Activated CD4-positive, alpha-beta T cell treated with anti-CD3 and anti-CD28 coated beads for 36 hours (primary cell): ENCODE data around the gene FEN1. TPM values are rescaled to one million over a fixed set of nuclear protein-coding genes. Genes with fewer than 3 reads are reported as not detected.

Experiments used
- ATAC-seq: fragments of 200-7000 bp; cut with Tn5 transposase; one replicate; pipeline ENCODE4 v1.10.0; 2021; ENCODE audit warnings: mild to moderate bottlenecking, moderate library complexity
- CTCF ChIA-PET: fragments of 350-600 bp; sonication (Branson Sonifier 250); formaldehyde crosslinking; loops from one replicate; lab custom pipeline; 2021; ENCODE audit warnings: antibody characterized with exemption; lab: Charles Lee
- POLR2A ChIA-PET: fragments of 350-600 bp; sonication (Branson Sonifier 250); formaldehyde crosslinking; loops from one replicate; lab custom pipeline; 2021; ENCODE audit warnings: antibody characterized with exemption, inconsistent platforms; lab: Charles Lee
- DNase-seq: peaks from one replicate; pipeline ENCODE4 v3.0.0-alpha.2; 2020
- H3K27ac Mint-ChIP-seq: one replicate; pipeline ENCODE4 v1.8.0; 2021; ENCODE audit warnings: mixed read lengths
- H3K27me3 Mint-ChIP-seq: one replicate; pipeline ENCODE4 v1.8.0; 2021; ENCODE audit warnings: mixed read lengths
- H3K36me3 Mint-ChIP-seq: one replicate; pipeline ENCODE4 v1.8.0; 2021; ENCODE audit warnings: low read depth, mixed read lengths
- H3K4me1 Mint-ChIP-seq: one replicate; pipeline ENCODE4 v1.8.0; 2021; ENCODE audit warnings: mixed read lengths
- H3K4me3 Mint-ChIP-seq: one replicate; pipeline ENCODE4 v1.8.0; 2021; ENCODE audit warnings: mild to moderate bottlenecking, moderate library complexity, mixed read lengths
- H3K9me3 Mint-ChIP-seq: one replicate; pipeline ENCODE4 v1.8.0; 2021; ENCODE audit warnings: low read depth, mixed read lengths
- intact Hi-C, 2 experiments: fragments of 100-400 bp; cut with DNase I in 1 of 2; cut with micrococcal nuclease in 1 of 2; formaldehyde crosslinking; loops; one replicate each; pipeline versions ENCODE4 v1.14.2 to v1.15.1; 2022 to 2024; cut with DNase I, micrococcal nuclease
- total RNA-seq, 2 experiments: library from RNA; stranded (reverse); gene quantifications; one replicate each; pipeline ENCODE4 v1.2.3, GENCODE V29; 2021

FEN1 gene, protein sequence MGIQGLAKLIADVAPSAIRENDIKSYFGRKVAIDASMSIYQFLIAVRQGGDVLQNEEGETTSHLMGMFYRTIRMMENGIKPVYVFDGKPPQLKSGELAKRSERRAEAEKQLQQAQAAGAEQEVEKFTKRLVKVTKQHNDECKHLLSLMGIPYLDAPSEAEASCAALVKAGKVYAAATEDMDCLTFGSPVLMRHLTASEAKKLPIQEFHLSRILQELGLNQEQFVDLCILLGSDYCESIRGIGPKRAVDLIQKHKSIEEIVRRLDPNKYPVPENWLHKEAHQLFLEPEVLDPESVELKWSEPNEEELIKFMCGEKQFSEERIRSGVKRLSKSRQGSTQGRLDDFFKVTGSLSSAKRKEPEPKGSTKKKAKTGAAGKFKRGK
- 100 to 1,000 TPM in 1 of 2 experiments, 10 to 100 TPM in 1; 70.0 to 108 TPM for total RNA-seq

DNA sequence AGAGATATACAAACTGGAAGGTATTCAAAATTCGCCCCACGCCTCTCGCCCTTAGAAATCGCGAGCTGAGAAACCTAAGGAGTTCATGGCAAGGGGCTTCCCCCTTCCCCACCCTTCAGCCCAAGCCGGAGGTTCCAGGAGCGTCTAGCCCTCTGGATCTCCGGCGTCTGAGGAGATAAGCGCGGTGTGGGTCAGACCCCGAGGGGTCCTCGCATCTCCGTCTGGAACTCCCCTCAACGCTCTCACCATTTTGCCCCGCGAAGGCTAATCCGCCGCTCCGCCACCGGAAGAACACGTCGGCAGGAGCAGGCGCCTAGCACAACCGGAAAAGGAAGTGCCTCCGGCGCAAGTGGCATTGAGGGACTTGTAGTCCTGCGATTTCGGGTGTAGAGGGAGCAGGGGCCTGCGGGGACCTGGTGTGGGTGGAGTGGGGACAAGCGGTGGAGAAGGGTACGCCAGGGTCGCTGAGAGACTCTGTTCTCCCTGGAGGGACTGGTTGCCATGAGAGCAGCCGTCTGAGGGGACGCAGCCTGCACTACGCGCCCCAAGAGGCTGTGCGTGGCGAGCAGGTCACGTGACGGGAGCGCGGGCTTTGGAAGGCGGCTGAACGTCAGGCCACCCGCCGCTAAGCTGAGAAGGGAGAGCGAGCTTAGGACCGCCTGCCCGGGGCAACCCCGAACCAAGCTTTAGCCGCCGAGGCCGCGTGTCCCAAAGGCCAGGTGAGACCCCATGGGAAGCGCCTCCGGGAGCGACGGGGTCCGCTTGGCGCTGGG lies at the start of gene FEN1, which contains the start of gene TMEM258:
Gene FEN1 (plus strand): TSS at position 602 of the 773 bp plus-strand sequence. CDS start 2,451 bp downstream, outside the sequence.
Gene TMEM258 (minus strand): TSS at position 290 of the 773 bp plus-strand sequence. CDS start 41 bp downstream, at position 249.
- DNase-seq (peak; percentile 94), ATAC-seq (peak; percentile 88)
- peaks cover 44% of the 10 kb centered on the region for H3K4me1 Mint-ChIP-seq
- ChIA-PET CTCF (interaction anchor here (0.6 to 9.4 kb wide), 12 partner anchors 9 to 595 kb away, joined by 3 to 115 read pairs (median 4); partner anchors contain the start of gene FADS1), POLR2A (interaction anchor here (0.6 to 1.8 kb wide), 5 partner anchors 11 to 107 kb away, joined by 3 to 5 read pairs (median 4); no protein-coding TSS in a partner anchor)
- peak within 1 kb of the TSS; percentile 98 for H3K27ac Mint-ChIP-seq
- H3K36me3 Mint-ChIP-seq, result peaks cover 53% of the 10 kb centered on the region
- H3K4me3 Mint-ChIP-seq, result peak within 1 kb of the TSS; percentile 92
- no peaks in the 10 kb centered on the region for H3K27me3 Mint-ChIP-seq
- intact Hi-C loops, result loop anchor here (1.0 to 5.0 kb wide), 14 partner anchors 15 to 935 kb away; partner anchors contain the start of genes INCENP (in 2 of the 2), CPSF7 (in 1 of the 2), FADS1 (in 1 of the 2) and FADS3 (in 1 of the 2)
- H3K9me3 Mint-ChIP-seq, result no peaks in the 10 kb centered on the region

DNA sequence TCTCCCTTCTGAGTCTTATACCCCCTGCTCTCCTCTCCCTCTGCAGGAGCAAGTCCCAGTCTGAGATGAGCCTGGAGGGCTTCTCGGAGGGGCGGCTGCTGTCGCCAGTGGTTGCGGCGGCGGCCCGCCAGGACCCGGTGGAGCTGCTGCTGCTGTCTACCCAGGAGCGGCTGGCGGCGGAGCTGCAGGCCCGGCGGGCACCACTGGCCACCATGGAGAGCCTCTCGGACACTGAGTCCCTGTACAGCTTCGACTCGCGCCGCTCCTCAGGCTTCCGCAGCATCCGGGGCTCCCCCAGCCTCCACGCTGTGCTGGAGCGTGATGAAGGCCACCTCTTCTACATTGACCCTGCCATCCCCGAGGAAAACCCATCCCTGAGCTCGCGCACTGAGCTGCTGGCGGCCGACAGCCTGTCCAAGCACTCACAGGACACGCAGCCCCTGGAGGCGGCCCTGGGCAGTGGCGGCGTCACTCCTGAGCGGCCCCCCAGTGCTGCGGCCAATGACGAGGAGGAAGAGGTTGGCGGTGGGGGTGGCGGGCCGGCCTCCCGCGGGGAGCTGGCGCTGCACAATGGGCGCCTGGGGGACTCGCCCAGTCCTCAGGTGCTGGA lies 49.1 kb upstream of the FEN1 start:
- no peak overlapping the region for H3K4me3 Mint-ChIP-seq
- no peaks in the 10 kb centered on the region for H3K27me3 Mint-ChIP-seq
- no peak for ATAC-seq
- intact Hi-C loops, result no loop called here
- no peak for DNase-seq
- ChIA-PET POLR2A (no interaction called here), CTCF (interaction anchor here (0.7 to 1.4 kb wide), 2 partner anchors 14 to 60 kb away, joined by 3 read pairs; no protein-coding TSS in a partner anchor)
- no peaks in the 10 kb centered on the region for H3K4me1 Mint-ChIP-seq
- H3K36me3 Mint-ChIP-seq, result no peaks in the 10 kb centered on the region
- H3K27ac Mint-ChIP-seq, result no peak overlapping the region
- no peaks in the 10 kb centered on the region for H3K9me3 Mint-ChIP-seq

DNA sequence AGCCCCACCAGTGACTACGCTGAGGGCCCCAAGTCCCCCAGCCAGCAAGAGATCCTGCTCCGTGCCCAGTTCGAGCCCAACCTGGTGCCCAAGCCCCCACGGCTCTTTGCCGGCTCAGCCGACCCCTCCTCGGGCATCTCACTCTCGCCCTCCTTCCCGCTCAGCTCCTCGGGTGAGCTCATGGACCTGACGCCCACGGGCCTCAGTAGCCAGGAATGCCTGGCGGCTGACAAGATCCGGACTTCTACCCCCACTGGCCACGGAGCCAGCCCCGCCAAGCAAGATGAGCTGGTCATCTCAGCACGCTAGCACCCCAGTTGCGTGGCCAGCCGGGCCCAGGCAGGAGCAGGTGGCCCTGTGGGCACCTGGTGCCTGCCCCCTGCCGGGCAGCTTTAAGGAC lies 48.5 kb upstream of the FEN1 start:
- H3K4me3 Mint-ChIP-seq, result no peak overlapping the region
- ChIA-PET POLR2A (no interaction called here), CTCF (interaction anchor here (1.4 kb wide), 1 partner anchor 14 kb away, joined by 3 read pairs; no protein-coding TSS in a partner anchor)
- H3K9me3 Mint-ChIP-seq, result no peaks in the 10 kb centered on the region
- peaks cover 2% of the 10 kb centered on the region for H3K27me3 Mint-ChIP-seq
- no peaks in the 10 kb centered on the region for H3K4me1 Mint-ChIP-seq
- intact Hi-C loops, result no loop called here
- ATAC-seq (no peak), DNase-seq (no peak)
- H3K27ac Mint-ChIP-seq, result no peak overlapping the region
- no peaks in the 10 kb centered on the region for H3K36me3 Mint-ChIP-seq

DNA sequence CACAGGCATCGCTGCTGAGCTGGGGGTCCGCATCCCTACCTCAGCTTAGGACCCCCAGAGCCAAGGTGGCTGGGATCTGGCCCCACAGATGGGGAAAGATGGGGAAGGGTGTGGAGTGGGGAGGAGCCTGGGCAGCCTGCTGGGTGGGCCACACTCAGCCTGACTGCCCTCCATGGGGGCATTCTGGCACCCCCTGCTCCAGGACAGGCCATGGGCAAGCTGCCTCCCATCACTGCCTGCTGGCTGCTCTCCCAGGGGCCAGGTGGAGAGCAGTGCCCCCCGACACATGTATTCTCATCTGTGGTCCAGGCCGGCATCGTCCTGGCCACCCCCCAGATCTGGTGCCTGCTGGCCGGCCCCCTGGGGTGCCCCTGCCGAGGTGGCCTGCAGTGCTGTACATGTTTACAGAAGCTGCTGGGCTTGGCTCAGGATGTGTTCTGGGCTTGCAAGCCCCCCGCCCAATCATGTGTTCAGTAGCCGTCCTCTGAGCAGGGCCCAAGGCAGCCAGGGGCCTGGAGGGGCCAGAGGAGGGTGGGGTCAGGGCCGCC lies 48.0 kb upstream of the FEN1 start:
- Mint-ChIP-seq H3K27me3 (peaks cover 5% of the 10 kb centered on the region), H3K36me3 (no peaks in the 10 kb centered on the region), H3K4me1 (no peaks in the 10 kb centered on the region), H3K9me3 (no peaks in the 10 kb centered on the region), H3K27ac (no peak overlapping the region), H3K4me3 (no peak overlapping the region)
- CTCF ChIA-PET, result interaction anchor here (1.4 kb wide), 1 partner anchor 15 kb away, joined by 3 read pairs; no protein-coding TSS in a partner anchor
- ATAC-seq, result no peak
- POLR2A ChIA-PET, result no interaction called here
- DNase-seq, result no peak
- intact Hi-C loops, result no loop called here

DNA sequence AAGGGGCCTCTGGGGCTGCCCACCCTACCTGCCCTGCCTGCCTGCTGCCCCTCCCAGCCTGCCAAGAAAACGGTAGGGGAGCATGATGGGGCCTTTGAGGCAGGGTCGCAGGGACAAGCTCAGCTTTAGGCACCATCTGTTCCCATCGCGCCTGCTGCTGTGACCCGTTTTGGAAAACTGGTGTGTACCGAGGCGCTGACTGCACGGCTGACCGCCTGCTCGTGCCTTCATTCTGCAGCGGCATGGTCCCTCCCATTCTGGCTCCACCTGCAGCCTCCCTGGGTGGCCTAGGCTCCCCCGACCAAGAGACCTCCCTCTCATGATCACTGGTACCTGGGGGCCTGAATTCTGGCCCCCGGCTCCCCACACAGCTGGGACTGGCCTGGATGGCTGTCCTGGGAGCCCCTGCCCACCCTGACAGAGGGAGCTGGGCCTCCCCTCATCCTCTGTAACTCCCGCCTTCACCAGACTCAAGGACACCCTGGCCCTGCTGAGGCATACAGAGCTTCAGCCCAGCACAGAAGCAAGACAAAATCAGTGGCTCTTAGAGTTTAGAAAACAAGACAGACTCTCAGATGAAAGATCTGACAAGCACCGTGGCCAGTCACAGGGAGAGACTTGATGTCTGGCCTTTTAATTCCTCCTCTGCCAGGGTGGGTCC lies 46.8 kb upstream of the FEN1 start:
- intact Hi-C loops, result no loop called here
- ChIA-PET CTCF (interaction anchor here (1.1 to 1.7 kb wide), 3 partner anchors 13 to 336 kb away, joined by 3 to 6 read pairs (median 5); no protein-coding TSS in a partner anchor), POLR2A (no interaction called here)
- no peaks in the 10 kb centered on the region for H3K36me3 Mint-ChIP-seq
- peaks cover 8% of the 10 kb centered on the region for H3K27me3 Mint-ChIP-seq
- DNase-seq, result no peak
- H3K4me1 Mint-ChIP-seq, result no peaks in the 10 kb centered on the region
- ATAC-seq, result no peak
- H3K27ac Mint-ChIP-seq, result no peak overlapping the region
- no peaks in the 10 kb centered on the region for H3K9me3 Mint-ChIP-seq
- H3K4me3 Mint-ChIP-seq, result no peak overlapping the region

DNA sequence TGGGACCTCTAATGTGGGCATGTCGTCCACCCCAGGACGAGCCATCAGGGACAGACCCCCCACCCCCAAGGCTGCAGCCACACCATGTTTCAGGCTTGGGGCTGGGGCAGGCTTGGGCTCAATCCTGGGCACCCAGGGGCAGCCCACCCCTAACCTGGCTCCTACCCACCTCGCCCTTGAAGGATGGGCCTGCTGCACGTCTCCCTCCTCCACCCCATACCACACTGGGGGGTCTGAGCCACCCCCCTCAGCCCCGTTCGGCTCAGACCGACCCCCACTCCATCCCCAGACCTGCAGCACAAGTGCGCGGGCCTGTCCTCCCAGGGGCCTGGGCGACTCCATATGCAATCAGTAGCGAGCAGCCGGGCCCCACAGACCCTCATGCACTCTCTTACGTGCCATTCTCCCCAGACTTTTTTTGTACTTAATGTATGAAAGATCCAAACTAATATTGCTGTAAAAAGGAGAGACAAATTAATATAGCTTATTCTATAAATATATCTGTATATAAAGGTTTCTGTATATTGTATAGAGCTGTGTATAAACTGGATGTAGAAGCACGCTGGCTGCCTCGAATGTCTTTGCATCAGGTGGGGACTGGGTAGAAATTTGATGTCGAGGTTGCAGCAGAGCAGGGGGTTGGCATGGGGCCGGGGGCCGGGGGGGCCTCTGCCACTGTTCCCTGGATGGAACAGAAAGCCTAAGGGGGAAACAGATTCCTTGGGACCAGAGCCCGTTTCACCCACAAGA lies 46.1 kb upstream of the FEN1 start:
- no peaks in the 10 kb centered on the region for H3K9me3 Mint-ChIP-seq
- H3K4me3 Mint-ChIP-seq, result no peak overlapping the region
- CTCF ChIA-PET, result interaction anchor here (0.6 to 1.7 kb wide), 7 partner anchors 13 to 336 kb away, joined by 3 to 6 read pairs (median 3); partner anchors contain the start of gene FEN1
- H3K27me3 Mint-ChIP-seq, result peaks cover 13% of the 10 kb centered on the region
- H3K27ac Mint-ChIP-seq, result no peak overlapping the region
- intact Hi-C loops, result loop anchor here (1.0 kb wide), 2 partner anchors 30 to 42 kb away; no protein-coding TSS in a partner anchor
- no peaks in the 10 kb centered on the region for H3K4me1 Mint-ChIP-seq
- no peaks in the 10 kb centered on the region for H3K36me3 Mint-ChIP-seq
- DNase-seq (no peak), ATAC-seq (no peak)
- POLR2A ChIA-PET, result no interaction called here

DNA sequence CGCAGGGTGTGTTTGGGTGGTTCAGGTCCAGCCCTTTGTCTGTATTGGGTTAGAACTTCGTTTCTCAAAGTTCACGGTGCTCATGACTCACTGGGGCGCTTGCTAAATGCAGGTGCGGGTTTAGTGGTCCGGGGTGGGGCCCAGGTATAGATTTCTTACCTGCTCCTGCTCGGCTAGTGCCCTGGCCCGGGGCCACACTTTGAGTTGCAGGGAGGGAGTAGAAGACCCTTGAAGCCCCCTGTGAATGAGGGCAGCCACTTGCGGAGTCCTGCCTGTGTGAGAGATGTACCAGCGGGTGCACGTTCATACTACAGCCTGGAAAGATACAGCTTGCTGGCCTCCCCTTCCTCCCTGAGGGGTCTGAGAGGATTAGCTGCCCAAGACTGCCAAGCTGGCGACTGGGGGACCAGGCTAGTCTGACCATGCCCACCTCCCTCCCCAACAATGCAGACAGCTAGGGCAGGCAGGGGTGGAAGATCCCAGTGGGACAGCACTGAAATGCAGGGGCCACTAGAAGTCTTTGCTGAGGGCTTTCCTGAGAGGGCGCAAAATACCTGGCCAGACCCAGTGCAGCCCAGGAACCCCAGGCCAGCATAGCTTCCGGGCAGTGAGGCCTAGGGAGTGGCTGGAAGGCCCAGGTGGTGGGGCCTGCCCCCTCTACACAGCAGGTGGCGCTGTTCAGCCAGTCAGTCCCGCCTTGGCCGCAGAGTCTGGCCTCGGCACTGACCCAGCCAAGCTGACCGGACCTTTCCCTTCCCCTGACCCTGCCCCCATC lies 45.3 kb upstream of the FEN1 start:
- Mint-ChIP-seq H3K9me3 (no peaks in the 10 kb centered on the region), H3K27ac (no peak overlapping the region), H3K4me1 (peaks cover 2% of the 10 kb centered on the region), H3K4me3 (no peak overlapping the region), H3K36me3 (no peaks in the 10 kb centered on the region), H3K27me3 (peaks cover 17% of the 10 kb centered on the region)
- intact Hi-C loops, result loop anchor here (1.0 kb wide), 2 partner anchors 29 to 41 kb away; no protein-coding TSS in a partner anchor
- DNase-seq (peak; percentile 75), ATAC-seq (peak; percentile 63)
- ChIA-PET CTCF (interaction anchor here (0.6 to 1.7 kb wide), 8 partner anchors 11 to 335 kb away, joined by 3 to 6 read pairs (median 4); partner anchors contain the start of gene FEN1), POLR2A (no interaction called here)

DNA sequence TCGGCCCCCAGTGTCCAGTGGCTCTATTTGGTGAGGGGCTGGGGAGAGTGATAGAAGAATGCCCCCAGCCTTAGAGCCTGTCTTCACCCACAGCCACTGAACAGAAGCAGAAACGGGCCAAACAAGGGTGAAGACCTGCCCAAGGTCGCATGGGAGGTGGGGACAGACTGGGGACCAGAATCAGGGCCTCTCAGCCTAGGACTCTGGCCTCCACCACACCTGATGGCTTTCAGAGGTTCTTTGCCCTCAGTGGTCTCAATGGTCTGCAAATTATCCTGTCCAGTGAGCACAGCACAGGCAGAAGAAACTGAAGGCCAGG lies 44.8 kb upstream of the FEN1 start:
- Mint-ChIP-seq H3K4me3 (no peak overlapping the region), H3K36me3 (no peaks in the 10 kb centered on the region), H3K4me1 (peaks cover 2% of the 10 kb centered on the region), H3K27me3 (peaks cover 18% of the 10 kb centered on the region), H3K9me3 (no peaks in the 10 kb centered on the region), H3K27ac (no peak overlapping the region)
- ATAC-seq (no peak), DNase-seq (no peak)
- intact Hi-C loops, result loop anchor here (1.0 kb wide), 2 partner anchors 28 to 40 kb away; no protein-coding TSS in a partner anchor
- POLR2A ChIA-PET, result no interaction called here
- CTCF ChIA-PET, result interaction anchor here (0.7 to 1.7 kb wide), 6 partner anchors 10 to 334 kb away, joined by 3 to 6 read pairs (median 4); partner anchors contain the start of gene FEN1

DNA sequence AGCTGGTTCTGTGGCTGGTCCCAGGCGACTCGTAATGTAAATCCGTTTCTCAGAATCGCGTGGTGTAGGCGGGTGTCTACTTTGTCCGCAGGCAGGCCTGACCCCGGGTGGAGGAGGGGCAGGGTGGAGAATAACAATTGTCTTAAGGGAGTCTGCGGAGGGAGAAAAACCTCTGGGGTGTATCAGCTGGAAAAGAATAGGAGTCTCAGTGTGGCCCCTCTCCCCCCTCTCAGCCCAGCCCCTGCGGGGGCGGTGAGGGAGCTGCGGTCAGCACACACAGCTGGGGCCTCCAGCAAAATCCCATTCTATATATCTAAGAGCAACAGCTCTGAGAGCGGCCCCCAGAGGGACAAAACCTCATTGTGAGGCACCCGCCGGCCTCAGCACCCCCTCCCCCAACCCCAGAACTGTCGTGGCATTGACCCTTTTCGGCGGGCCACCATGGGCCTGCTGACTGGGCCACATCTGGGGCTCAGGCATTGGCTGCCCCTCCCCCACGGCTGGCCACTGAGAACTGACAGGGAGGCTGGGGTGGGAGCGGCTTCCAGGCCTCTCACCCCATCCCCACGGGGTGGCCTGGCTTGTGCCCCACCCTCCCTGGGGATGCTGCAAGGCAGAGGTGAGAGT lies 43.0 kb upstream of the FEN1 start:
- no peak for ATAC-seq
- Mint-ChIP-seq H3K4me1 (peaks cover 5% of the 10 kb centered on the region), H3K27me3 (peaks cover 28% of the 10 kb centered on the region), H3K27ac (no peak overlapping the region), H3K36me3 (no peaks in the 10 kb centered on the region), H3K4me3 (no peak overlapping the region), H3K9me3 (no peaks in the 10 kb centered on the region)
- DNase-seq, result no peak
- POLR2A ChIA-PET, result no interaction called here
- CTCF ChIA-PET, result interaction anchor here (0.6 to 1.6 kb wide), 4 partner anchors 51 to 913 kb away, joined by 3 to 7 read pairs (median 4); no protein-coding TSS in a partner anchor
- intact Hi-C loops, result loop anchor here (5.0 kb wide), 2 partner anchors 198 to 358 kb away; no protein-coding TSS in a partner anchor
